Astrocyte (in vitro differentiated cells and primary cell): ENCODE data around the gene AVEN.

Source experiments
- CTCF ChIP-seq: IDR thresholded peaks from 2 replicates; pipeline ENCODE4 v1.5.1; 2011; ENCODE audit warnings: low read depth, mild to moderate bottlenecking, inconsistent platforms, low read length, moderate library complexity; ENCODE audit not compliant: insufficient read depth
- EZH2 ChIP-seq: IDR thresholded peaks from 2 replicates; pipeline ENCODE4 v1.6.1; 2012; ENCODE audit warnings: mild to moderate bottlenecking, low read length, inconsistent platforms; ENCODE audit not compliant: insufficient read depth

DNA sequence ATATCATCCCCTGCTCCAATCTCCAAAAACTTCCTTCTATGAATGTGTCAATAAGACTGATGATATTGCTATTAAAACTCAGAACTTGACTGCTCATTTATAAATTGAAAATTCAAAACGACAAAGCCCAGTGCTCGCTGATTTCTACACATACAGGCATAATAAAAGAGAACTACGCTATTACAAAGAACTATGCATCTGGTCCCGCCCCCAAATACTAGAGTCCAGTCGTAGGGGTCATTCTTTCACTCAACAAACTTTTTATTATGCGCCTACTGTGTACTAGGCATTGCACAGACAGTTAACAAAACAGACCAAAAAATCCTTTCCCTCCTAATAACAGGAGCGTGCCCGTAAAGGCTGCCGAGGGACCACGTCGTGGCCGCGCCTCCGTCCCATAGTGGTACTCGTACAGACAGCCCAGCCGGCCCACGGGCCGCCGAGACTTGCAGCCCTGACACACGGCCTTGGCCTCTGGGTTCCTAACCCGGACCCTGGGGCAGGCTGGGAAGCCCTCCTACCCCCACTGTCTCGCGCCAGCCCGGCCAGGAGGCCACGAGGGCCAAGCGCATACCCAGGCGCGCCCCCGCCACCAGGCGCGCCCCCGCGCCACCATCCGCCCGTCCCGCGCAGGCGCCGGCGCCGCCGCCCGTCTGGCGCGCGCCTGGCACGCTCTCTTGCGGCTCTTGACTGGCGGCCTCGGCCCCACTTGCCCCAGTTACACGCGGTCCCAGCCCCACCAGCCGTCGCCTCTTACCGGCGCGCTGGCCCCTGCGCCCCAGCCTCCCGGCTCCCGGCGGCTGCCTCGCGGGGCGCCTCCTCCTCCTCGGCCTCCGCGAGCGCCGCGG lies 757 bp downstream of the AVEN start:
- no peak for TF ChIP-seq CTCF
- TF ChIP-seq EZH2 = no peak
